CD4-positive, alpha-beta T cell (primary cell): Measurements from ENCODE around the gene TCF7. TPM values are rescaled to one million over a fixed set of nuclear protein-coding genes. Genes with fewer than 3 reads are reported as not detected.

Experiments used
- ATAC-seq: fragments of 200-7000 bp; cut with Tn5 transposase; one replicate; pipeline ENCODE4 v1.10.0; 2022; ENCODE audit warnings: mild to moderate bottlenecking; ENCODE audit not compliant: poor library complexity
- CTCF ChIA-PET: fragments of 350-600 bp; sonication (Branson Sonifier 250); formaldehyde crosslinking; loops from one replicate; lab custom pipeline; 2021; ENCODE audit warnings: antibody characterized with exemption, inconsistent platforms; lab: Charles Lee
- POLR2A ChIA-PET: fragments of 350-600 bp; sonication (Branson Sonifier 250); formaldehyde crosslinking; loops from one replicate; lab custom pipeline; 2021; ENCODE audit warnings: antibody characterized with exemption, inconsistent platforms; lab: Charles Lee
- DNase-seq, 14 experiments: peaks; one replicate each; pipeline ENCODE4 v3.0.0-alpha.2; 2013 to 2020; ENCODE audit warnings: mixed read lengths in 2 of 14
- H3K27ac ChIP-seq, 2 donors: one replicate each; pipeline versions ENCODE4 v1.5.1 to v1.7.0; 2013; ENCODE audit warnings: low read length in 2 of 2, low read depth in 1 of 2, mild to moderate bottlenecking in 1 of 2
- H3K27me3 ChIP-seq, 2 experiments: 1 replicate in 1 of 2; 2 replicates in 1 of 2; pipeline versions ENCODE4 v1.6.1 to v1.7.0; 2013; ENCODE audit warnings: low read length in 2 of 2, control low read depth in 1 of 2, mild to moderate bottlenecking in 1 of 2, moderate library complexity in 1 of 2; ENCODE audit not compliant: insufficient read depth in 2 of 2, control insufficient read depth in 1 of 2
- H3K36me3 ChIP-seq: one replicate; pipeline ENCODE4 v1.6.1; 2013; ENCODE audit warnings: low read length, control low read depth; ENCODE audit not compliant: insufficient read depth
- H3K4me1 ChIP-seq: one replicate; pipeline ENCODE4 v1.6.1; 2013; ENCODE audit warnings: low read length, control low read depth; ENCODE audit not compliant: insufficient read depth
- H3K4me3 ChIP-seq: one replicate; pipeline ENCODE4 v1.5.1; 2013; ENCODE audit warnings: mild to moderate bottlenecking, low read length, moderate library complexity
- H3K9me3 ChIP-seq, 2 experiments: 1 replicate in 1 of 2; 2 replicates in 1 of 2; pipeline versions ENCODE4 v1.6.1 to v1.7.0; 2013; ENCODE audit warnings: low read length in 2 of 2, mild to moderate bottlenecking in 2 of 2, control low read depth in 1 of 2, moderate library complexity in 1 of 2; ENCODE audit not compliant: control insufficient read depth in 1 of 2, insufficient read depth in 1 of 2
- H3K27ac Mint-ChIP-seq: one replicate; pipeline ENCODE4 v1.8.0; 2020; ENCODE audit warnings: mixed read lengths
- H3K27me3 Mint-ChIP-seq: one replicate; pipeline ENCODE4 v1.8.0; 2021; ENCODE audit warnings: mixed read lengths
- H3K36me3 Mint-ChIP-seq: one replicate; pipeline ENCODE4 v1.8.0; 2021; ENCODE audit warnings: low read depth, mixed read lengths
- H3K4me1 Mint-ChIP-seq: one replicate; pipeline ENCODE4 v1.8.0; 2021; ENCODE audit warnings: low read depth, mixed read lengths
- H3K4me3 Mint-ChIP-seq: one replicate; pipeline ENCODE4 v1.8.0; 2020; ENCODE audit warnings: mild to moderate bottlenecking, mixed read lengths
- H3K9me3 Mint-ChIP-seq: one replicate; pipeline ENCODE4 v1.8.0; 2020; ENCODE audit warnings: mixed read lengths
- intact Hi-C, 2 experiments: fragments of 100-400 bp; cut with DNase I in 1 of 2; cut with micrococcal nuclease in 1 of 2; formaldehyde crosslinking; loops; one replicate each; pipeline versions ENCODE4 v1.15.1 to v1.9.0; 2023 to 2025; cut with DNase I, micrococcal nuclease
- total RNA-seq, 174 experiments: library from RNA in 2 of 174; stranded (reverse) in 2 of 174; gene quantifications; one replicate each; pipeline ENCODE4 v1.2.3 and lab custom pipeline; 2021 to 2026
- TF ChIP-seq, protein P1 (sequence below): fragments of 200-600 bp; IDR thresholded peaks from one replicate; pipeline ENCODE4 v1.8.0; 2022; ENCODE audit warnings: antibody characterized with exemption, mild to moderate bottlenecking

TCF7 gene
- total RNA-seq, 2 experiments from 2014 or later: 480 to 493 TPM

DNA sequence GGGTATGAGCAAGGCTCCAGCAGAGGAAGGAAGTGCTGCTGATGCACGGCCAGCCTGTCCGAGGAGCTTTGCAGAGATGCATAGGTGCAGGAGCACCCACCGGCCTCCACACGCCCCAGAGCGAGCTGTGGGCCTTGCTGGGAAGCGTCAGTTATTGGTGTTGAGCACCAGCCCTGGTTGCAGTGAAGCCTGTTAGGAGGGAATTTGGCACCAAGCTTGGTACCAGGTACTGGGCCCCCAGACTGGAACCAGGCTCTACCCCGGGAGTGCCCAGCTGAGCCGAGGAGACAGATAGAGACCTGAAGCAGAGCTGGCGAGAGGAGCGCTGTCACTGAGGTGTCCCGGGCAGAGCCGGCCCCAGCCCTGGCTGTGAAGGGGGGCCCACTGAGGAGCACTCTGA is 5.2 kb downstream of the TCF7 start:
- Mint-ChIP-seq H3K4me1 (peaks cover 66% of the 10 kb centered on the region), H3K4me3 (peak overlapping the region; percentile 95), H3K27ac (peak overlapping the region; percentile 98), H3K36me3 (peaks cover 93% of the 10 kb centered on the region), H3K27me3 (no peaks in the 10 kb centered on the region), H3K9me3 (no peaks in the 10 kb centered on the region)
- no peak for ATAC-seq
- ChIA-PET CTCF (interaction anchor here (1.4 to 6.3 kb wide), 5 partner anchors 13 to 80 kb away, joined by 7 to 51 read pairs (median 12); no protein-coding TSS in a partner anchor), POLR2A (interaction anchor here (0.9 to 10.2 kb wide), 5 partner anchors 49 to 107 kb away, joined by 5 to 138 read pairs (median 9); partner anchors contain the start of genes PPP2CA and SKP1)
- Histone ChIP-seq H3K4me1 (peaks cover 76% of the 10 kb centered on the region), H3K36me3 (peaks cover 88% of the 10 kb centered on the region), H3K4me3 (peak overlapping the region; percentile 92), H3K9me3 (no peaks in the 10 kb centered on the region), H3K27ac (peak overlapping the region; percentile 49 to 96), H3K27me3 (no peaks in the 10 kb centered on the region)
- TF ChIP-seq, protein P1, sequence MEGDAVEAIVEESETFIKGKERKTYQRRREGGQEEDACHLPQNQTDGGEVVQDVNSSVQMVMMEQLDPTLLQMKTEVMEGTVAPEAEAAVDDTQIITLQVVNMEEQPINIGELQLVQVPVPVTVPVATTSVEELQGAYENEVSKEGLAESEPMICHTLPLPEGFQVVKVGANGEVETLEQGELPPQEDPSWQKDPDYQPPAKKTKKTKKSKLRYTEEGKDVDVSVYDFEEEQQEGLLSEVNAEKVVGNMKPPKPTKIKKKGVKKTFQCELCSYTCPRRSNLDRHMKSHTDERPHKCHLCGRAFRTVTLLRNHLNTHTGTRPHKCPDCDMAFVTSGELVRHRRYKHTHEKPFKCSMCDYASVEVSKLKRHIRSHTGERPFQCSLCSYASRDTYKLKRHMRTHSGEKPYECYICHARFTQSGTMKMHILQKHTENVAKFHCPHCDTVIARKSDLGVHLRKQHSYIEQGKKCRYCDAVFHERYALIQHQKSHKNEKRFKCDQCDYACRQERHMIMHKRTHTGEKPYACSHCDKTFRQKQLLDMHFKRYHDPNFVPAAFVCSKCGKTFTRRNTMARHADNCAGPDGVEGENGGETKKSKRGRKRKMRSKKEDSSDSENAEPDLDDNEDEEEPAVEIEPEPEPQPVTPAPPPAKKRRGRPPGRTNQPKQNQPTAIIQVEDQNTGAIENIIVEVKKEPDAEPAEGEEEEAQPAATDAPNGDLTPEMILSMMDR: no peak
- peak in 1 of 14 experiments; percentile 58 for DNase-seq
- intact Hi-C loops: loop anchor here in 1 of 2 experiments (2.0 kb wide), 1 partner anchor 13 kb away; no protein-coding TSS in a partner anchor

DNA sequence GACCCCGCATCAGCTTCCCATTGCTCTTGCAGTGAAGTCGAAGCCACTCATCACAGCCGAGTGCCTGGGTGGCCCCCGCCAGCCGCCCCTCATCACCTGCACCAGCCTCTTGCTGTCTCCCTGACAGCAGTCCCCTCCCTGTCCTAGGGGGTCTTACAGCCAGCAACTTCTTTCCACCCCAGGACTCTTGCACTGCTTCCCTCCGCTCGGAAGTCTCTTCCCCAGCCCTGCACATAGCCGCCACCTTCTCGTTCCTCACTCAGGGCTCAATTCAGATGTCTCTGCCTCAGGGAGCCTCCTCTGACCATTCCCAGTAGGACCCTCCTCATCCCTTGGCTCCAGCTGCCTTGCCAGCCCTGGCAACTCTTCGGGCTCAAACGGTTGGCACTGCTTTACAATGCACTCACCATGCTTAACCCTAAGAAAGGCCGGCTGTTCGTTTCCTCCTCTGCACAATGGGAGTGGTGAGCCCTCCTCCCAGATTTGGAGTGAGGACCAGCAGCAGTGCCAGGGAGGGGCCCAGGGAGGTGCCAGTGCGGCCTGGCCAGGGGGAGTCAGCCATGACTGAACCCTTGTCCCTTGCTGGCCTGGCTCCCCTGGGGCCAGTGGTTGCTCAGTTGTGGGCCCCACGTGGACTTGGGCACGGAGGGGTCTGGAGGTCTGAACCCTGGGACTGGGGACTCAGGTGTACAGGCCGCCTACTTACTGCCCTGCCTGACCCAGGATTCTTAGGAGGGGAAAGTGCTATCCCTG is 6.1 kb downstream of the TCF7 start:
- TF ChIP-seq, protein P1: no peak
- intact Hi-C loops: no loop called here
- POLR2A ChIA-PET: interaction anchor here (3.3 to 10.2 kb wide), 3 partner anchors 56 to 80 kb away, joined by 9 to 138 read pairs (median 49); partner anchors contain the start of gene SKP1
- peak overlapping the region; percentile 49 to 96 for H3K27ac ChIP-seq
- H3K4me1 Mint-ChIP-seq: peaks cover 75% of the 10 kb centered on the region
- H3K36me3 Mint-ChIP-seq: peaks cover 99% of the 10 kb centered on the region
- DNase-seq (no peak), ATAC-seq (no peak)
- H3K4me3 Mint-ChIP-seq: peak overlapping the region; percentile 95
- H3K9me3 ChIP-seq: no peaks in the 10 kb centered on the region
- peak overlapping the region; percentile 98 for H3K27ac Mint-ChIP-seq
- CTCF ChIA-PET: interaction anchor here (1.7 to 6.3 kb wide), 4 partner anchors 12 to 81 kb away, joined by 7 to 51 read pairs (median 14); no protein-coding TSS in a partner anchor
- no peaks in the 10 kb centered on the region for H3K27me3 ChIP-seq
- no peaks in the 10 kb centered on the region for H3K9me3 Mint-ChIP-seq
- H3K4me3 ChIP-seq: peak overlapping the region; percentile 92
- H3K4me1 ChIP-seq: peaks cover 85% of the 10 kb centered on the region
- no peaks in the 10 kb centered on the region for H3K27me3 Mint-ChIP-seq
- peaks cover 95% of the 10 kb centered on the region for H3K36me3 ChIP-seq

DNA sequence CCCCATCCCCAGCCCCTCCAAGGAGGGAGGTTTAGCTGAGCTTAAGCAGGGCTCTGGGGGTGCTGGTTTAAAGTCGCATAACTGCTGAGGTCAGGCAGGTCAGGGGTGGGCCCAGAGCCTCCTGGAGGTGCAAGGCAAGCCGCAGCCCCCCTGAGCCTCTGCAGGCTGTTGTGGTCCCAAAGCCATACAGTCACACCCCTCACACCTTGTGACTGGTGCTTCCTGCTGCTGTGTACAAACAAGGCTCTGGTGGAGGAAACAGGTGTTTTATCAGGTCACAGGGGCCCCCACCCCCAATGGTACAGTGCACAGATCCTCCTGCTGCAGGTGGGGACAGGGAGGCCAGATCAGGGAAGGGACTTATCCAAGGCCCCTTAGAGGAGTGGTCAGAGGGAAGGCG is 8.0 kb downstream of the TCF7 start:
- Mint-ChIP-seq H3K9me3 (no peaks in the 10 kb centered on the region), H3K4me1 (peaks cover 94% of the 10 kb centered on the region), H3K4me3 (peak overlapping the region; percentile 95), H3K27me3 (no peaks in the 10 kb centered on the region), H3K36me3 (peaks cover 99% of the 10 kb centered on the region), H3K27ac (peak overlapping the region; percentile 98)
- peak overlapping the region; percentile 92 for H3K4me3 ChIP-seq
- no peaks in the 10 kb centered on the region for H3K27me3 ChIP-seq
- TF ChIP-seq, protein P1: no peak
- peak overlapping the region; percentile 69 to 96 for H3K27ac ChIP-seq
- intact Hi-C loops: loop anchor here in 1 of 2 experiments (1.0 kb wide), 1 partner anchor 8 kb away; the partner anchor contains the start of gene TCF7
- ChIA-PET CTCF (interaction anchor here (1.7 to 4.9 kb wide), 3 partner anchors 18 to 83 kb away, joined by 9 to 32 read pairs (median 23); no protein-coding TSS in a partner anchor), POLR2A (interaction anchor here (0.6 to 5.6 kb wide), 3 partner anchors 55 to 403 kb away, joined by 3 to 49 read pairs (median 4); partner anchors contain the start of gene SKP1)
- H3K9me3 ChIP-seq: no peaks in the 10 kb centered on the region
- H3K4me1 ChIP-seq: peaks cover 93% of the 10 kb centered on the region
- ATAC-seq (peak; percentile 64), DNase-seq (peak in 13 of 14 experiments; percentile 54 to 89 (median 69))
- H3K36me3 ChIP-seq: peaks cover 93% of the 10 kb centered on the region
